ENCODE data around the gene PCGF1.

Gene PCGF1

GRCh38 chr2:74513605-74514367, 6.3 kb upstream of the PCGF1 start:
- Histone ChIP-seq H3K27me3 (ENCODE audit: insufficient read depth, low read length, poor library complexity) (peaks cover 23% of the 10 kb centered on the region), H3K4me3 (ENCODE audit: low read depth in 1 of 2, low read length in 2 of 2) (no peak overlapping the region), H3K27ac (ENCODE audit: low read length) (no peak overlapping the region), H3K79me2 (ENCODE audit: insufficient read depth, low read length) (no peaks in the 10 kb centered on the region), H4K20me1 (ENCODE audit: insufficient read depth, low read length) (no peaks in the 10 kb centered on the region), H3K9me3 (ENCODE audit: insufficient read depth, low read length, severe bottlenecking) (no peaks in the 10 kb centered on the region), H2AFZ (ENCODE audit: low read depth, low read length) (no peak overlapping the region; the same call in 1 of the 2 replicates), H3K4me1 (ENCODE audit: insufficient read depth, low read length) (peaks cover 8% of the 10 kb centered on the region; the same call in 1 of the 2 replicates), H3K4me2 (ENCODE audit: insufficient read depth, low read length) (peak overlapping the region; percentile 17; the same call in 1 of the 2 replicates), H3K9ac (ENCODE audit: low read depth, low read length) (no peak overlapping the region), H3K36me3 (ENCODE audit: insufficient read depth, low read length) (no peaks in the 10 kb centered on the region)
- TF ChIP-seq CTCF (IDR thresholded peaks at IDR 0.05; ENCODE audit: borderline replicate concordance, extremely low read depth, low read length, poor library complexity, severe bottlenecking) (no peak), EZH2 (IDR thresholded peaks at IDR 0.05; ENCODE audit: borderline replicate concordance, low read depth, low read length, severe bottlenecking) (peak; percentile 75)
- ATAC-seq (ENCODE audit: insufficient read depth, low read depth) (peak; percentile 76), DNase-seq (peak; percentile 68)

- H3K27ac ChIP-seq (ENCODE audit: low read length), result no peak overlapping the region
- no peak for ATAC-seq (ENCODE audit: insufficient read depth, low read depth)
- no peaks in the 10 kb centered on the region for H3K36me3 ChIP-seq (ENCODE audit: insufficient read depth, low read length)
- H3K9ac ChIP-seq (ENCODE audit: low read depth, low read length), result no peak overlapping the region
- H3K4me1 ChIP-seq (ENCODE audit: insufficient read depth, low read length), result peaks cover 16% of the 10 kb centered on the region
- DNase-seq, result no peak
- no peaks in the 10 kb centered on the region for H3K9me3 ChIP-seq (ENCODE audit: insufficient read depth, low read length, severe bottlenecking)
- peaks cover 19% of the 10 kb centered on the region for H3K27me3 ChIP-seq (ENCODE audit: insufficient read depth, low read length, poor library complexity)
- no peak overlapping the region for H2AFZ ChIP-seq (ENCODE audit: low read depth, low read length)
- TF ChIP-seq CTCF (IDR thresholded peaks at IDR 0.05; ENCODE audit: borderline replicate concordance, extremely low read depth, low read length, poor library complexity, severe bottlenecking) (no peak), EZH2 (IDR thresholded peaks at IDR 0.05; ENCODE audit: borderline replicate concordance, low read depth, low read length, severe bottlenecking) (no peak)
- H4K20me1 ChIP-seq (ENCODE audit: insufficient read depth, low read length), result no peaks in the 10 kb centered on the region
- no peaks in the 10 kb centered on the region for H3K79me2 ChIP-seq (ENCODE audit: insufficient read depth, low read length)
- H3K4me2 ChIP-seq (ENCODE audit: insufficient read depth, low read length), result no peak overlapping the region
- H3K4me3 ChIP-seq (ENCODE audit: low read depth in 1 of 2, low read length in 2 of 2), result no peak overlapping the region
These were observed 5.5 kb upstream of the PCGF1 start for GRCh38 chr2:74512744-74513604.

GRCh38 chr2:74511104-74511989, 3.9 kb upstream of the PCGF1 start:
- H3K27me3 ChIP-seq (ENCODE audit: insufficient read depth, low read length, poor library complexity), result peaks cover 19% of the 10 kb centered on the region

More at GRCh38 chr2:74511104-74511989, 3.9 kb upstream of the PCGF1 start:
- no peaks in the 10 kb centered on the region for H3K9me3 ChIP-seq (ENCODE audit: insufficient read depth, low read length, severe bottlenecking)
- DNase-seq (no peak), ATAC-seq (ENCODE audit: insufficient read depth, low read depth) (no peak)
- no peaks in the 10 kb centered on the region; the same call in 1 of the 2 replicates for H3K36me3 ChIP-seq (ENCODE audit: insufficient read depth, low read length)
- H3K9ac ChIP-seq (ENCODE audit: low read depth, low read length), result no peak overlapping the region
- peaks cover 7% of the 10 kb centered on the region for H3K79me2 ChIP-seq (ENCODE audit: insufficient read depth, low read length)
- H3K27ac ChIP-seq (ENCODE audit: low read length), result no peak overlapping the region
- no peak overlapping the region for H2AFZ ChIP-seq (ENCODE audit: low read depth, low read length)
- no peak for TF ChIP-seq EZH2 (IDR thresholded peaks at IDR 0.05; ENCODE audit: borderline replicate concordance, low read depth, low read length, severe bottlenecking)
- TF ChIP-seq CTCF (IDR thresholded peaks at IDR 0.05; ENCODE audit: borderline replicate concordance, extremely low read depth, low read length, poor library complexity, severe bottlenecking), result no peak
- H4K20me1 ChIP-seq (ENCODE audit: insufficient read depth, low read length), result no peaks in the 10 kb centered on the region
- H3K4me1 ChIP-seq (ENCODE audit: insufficient read depth, low read length), result peaks cover 26% of the 10 kb centered on the region
- H3K4me2 ChIP-seq (ENCODE audit: insufficient read depth, low read length), result no peak overlapping the region
- no peak overlapping the region for H3K4me3 ChIP-seq (ENCODE audit: low read depth in 1 of 2, low read length in 2 of 2)

Measured in DND-41 (cell line).